ENCODE results near the gene SERPINB2.

- TF ChIP-seq POLR2AphosphoS5 (IDR thresholded peaks at IDR 0.05): no peak
- TF ChIP-seq CTCF (IDR thresholded peaks at IDR 0.05): no peak
- no peak for TF ChIP-seq POLR2A (IDR thresholded peaks at IDR 0.05; ENCODE audit: low read depth)
These were observed 7.8 kb upstream of the SERPINB2 start for GRCh38 chr18:63879709-63880108.
